BJ (cell line): ENCODE data around the gene HSD11B1. TPM values are rescaled to one million over a fixed set of nuclear protein-coding genes. Genes with fewer than 3 reads are reported as not detected.

Experiments
- CTCF ChIA-PET: fragments of 350-600 bp; formaldehyde crosslinking; extraction: SDS; loops from one replicate; lab custom pipeline; 2021; ENCODE audit warnings: antibody characterized with exemption, inconsistent platforms; lab: Yijun Ruan, JAX
- POLR2A ChIA-PET: fragments of 300-600 bp; sonication (Branson Sonifier 250); formaldehyde crosslinking; extraction: SDS; loops from one replicate; lab custom pipeline; 2021; ENCODE audit warnings: antibody characterized with exemption; lab: Charles Lee
- DNase-seq: peaks from one replicate; pipeline ENCODE4 v3.0.0-alpha.2; 2011; ENCODE audit warnings: low read depth
- H3K27me3 ChIP-seq: 2 replicates; pipeline ENCODE4 v1.6.0; 2011; ENCODE audit warnings: low read length; ENCODE audit not compliant: control insufficient read depth, insufficient read depth
- H3K36me3 ChIP-seq: 2 replicates; pipeline ENCODE4 v1.5.1; 2011; ENCODE audit warnings: low read length; ENCODE audit not compliant: control insufficient read depth, insufficient read depth
- H3K4me3 ChIP-seq: 2 replicates; pipeline ENCODE4 v1.5.1; 2011; ENCODE audit warnings: low read depth, mild to moderate bottlenecking, control low read depth, low read length
- polyA minus RNA-seq: library from RNA; depleted of rRNA, polyadenylated mRNA; stranded (reverse); fragments of >200 nt; gene quantifications from 2 replicates; pipeline ENCODE4 v1.2.3, GENCODE V29; 2011; rRNA and poly(A)+ RNA removed
- polyA plus RNA-seq: library from polyadenylated mRNA; depleted of rRNA; stranded (reverse); fragments of >200 nt; gene quantifications from 2 replicates; pipeline ENCODE4 v1.2.3, GENCODE V29; 2011; rRNA removed
- TF ChIP-seq, protein P1 (sequence below): IDR thresholded peaks from 2 replicates; pipeline ENCODE4 v1.5.1; 2011; ENCODE audit warnings: low read depth, mild to moderate bottlenecking, control low read depth, inconsistent platforms, low read length, moderate library complexity; ENCODE audit not compliant: insufficient read depth

The HSD11B1 gene
- 0.15 and 0.16 TPM in 2 replicates for polyA plus RNA-seq
- not detected in 2 replicates for polyA minus RNA-seq

GRCh38 chr1:209704584-209704983, at the start of gene HSD11B1:
Gene HSD11B1 (plus strand): TSS chr1:209704846. CDS start chr1:209704943, 97 bp downstream.
- H3K36me3 ChIP-seq, result no peaks in the 10 kb centered on the region
- TF ChIP-seq, protein P1, sequence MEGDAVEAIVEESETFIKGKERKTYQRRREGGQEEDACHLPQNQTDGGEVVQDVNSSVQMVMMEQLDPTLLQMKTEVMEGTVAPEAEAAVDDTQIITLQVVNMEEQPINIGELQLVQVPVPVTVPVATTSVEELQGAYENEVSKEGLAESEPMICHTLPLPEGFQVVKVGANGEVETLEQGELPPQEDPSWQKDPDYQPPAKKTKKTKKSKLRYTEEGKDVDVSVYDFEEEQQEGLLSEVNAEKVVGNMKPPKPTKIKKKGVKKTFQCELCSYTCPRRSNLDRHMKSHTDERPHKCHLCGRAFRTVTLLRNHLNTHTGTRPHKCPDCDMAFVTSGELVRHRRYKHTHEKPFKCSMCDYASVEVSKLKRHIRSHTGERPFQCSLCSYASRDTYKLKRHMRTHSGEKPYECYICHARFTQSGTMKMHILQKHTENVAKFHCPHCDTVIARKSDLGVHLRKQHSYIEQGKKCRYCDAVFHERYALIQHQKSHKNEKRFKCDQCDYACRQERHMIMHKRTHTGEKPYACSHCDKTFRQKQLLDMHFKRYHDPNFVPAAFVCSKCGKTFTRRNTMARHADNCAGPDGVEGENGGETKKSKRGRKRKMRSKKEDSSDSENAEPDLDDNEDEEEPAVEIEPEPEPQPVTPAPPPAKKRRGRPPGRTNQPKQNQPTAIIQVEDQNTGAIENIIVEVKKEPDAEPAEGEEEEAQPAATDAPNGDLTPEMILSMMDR, result no peak
- peak; percentile 19 for DNase-seq
- H3K27me3 ChIP-seq, result peaks cover 6% of the 10 kb centered on the region; the same call in 1 of the 2 replicates
- ChIA-PET CTCF (interaction anchor here (0.7 to 3.2 kb wide), 6 partner anchors 16 to 138 kb away, joined by 3 to 11 read pairs (median 3); no protein-coding TSS in a partner anchor), POLR2A (no interaction called here)
- no peak within 1 kb of the TSS for H3K4me3 ChIP-seq

DNA sequence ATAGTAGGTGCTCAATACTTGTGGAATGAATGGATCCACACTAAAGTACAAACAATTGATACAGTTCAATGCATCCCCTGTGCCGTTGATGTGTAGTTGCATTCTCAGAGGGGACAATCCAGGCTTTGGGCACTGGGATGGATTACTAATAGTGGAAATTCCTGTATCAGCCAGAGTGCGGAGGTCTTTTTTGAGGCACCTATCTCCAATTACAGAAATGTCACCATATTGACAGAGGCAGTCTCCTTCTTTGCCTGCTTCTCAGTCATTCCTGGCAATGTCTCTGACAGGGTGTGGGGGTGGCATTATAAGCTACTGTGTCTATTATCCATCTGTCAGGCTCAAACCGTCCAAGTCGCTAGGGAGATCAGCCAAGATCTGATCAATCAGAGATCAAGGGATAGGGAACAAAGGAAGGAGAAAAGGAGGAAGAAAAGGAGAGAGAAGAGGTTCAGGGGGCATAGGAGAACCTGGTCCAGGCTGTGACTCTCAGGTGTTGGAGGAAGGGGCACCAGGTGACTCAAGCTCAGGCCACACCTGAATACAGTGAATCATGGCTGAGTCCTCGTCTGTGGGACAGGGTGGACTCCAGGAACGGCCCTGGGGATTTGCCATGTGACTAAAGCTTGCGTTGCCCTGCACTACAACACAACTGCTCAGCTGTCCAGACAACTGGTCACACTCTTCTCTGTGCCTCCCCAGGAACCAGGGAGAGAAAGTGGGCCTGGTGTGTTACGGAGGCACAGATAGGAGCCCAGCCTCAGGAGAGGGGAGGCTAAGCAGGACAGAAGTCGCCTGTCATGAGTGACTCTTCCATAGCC, 49.0 kb upstream of the HSD11B1 start:
- DNase-seq, result no peak
- Histone ChIP-seq H3K36me3 (no peaks in the 10 kb centered on the region), H3K27me3 (no peaks in the 10 kb centered on the region; the same call in 1 of the 2 replicates), H3K4me3 (no peak overlapping the region)
- TF ChIP-seq, protein P1, result no peak
- POLR2A ChIA-PET, result no interaction called here
- CTCF ChIA-PET, result interaction anchor here (0.6 to 1.1 kb wide), 2 partner anchors 86 to 172 kb away, joined by 3 to 4 read pairs; partner anchors contain the start of gene UTP25

DNA sequence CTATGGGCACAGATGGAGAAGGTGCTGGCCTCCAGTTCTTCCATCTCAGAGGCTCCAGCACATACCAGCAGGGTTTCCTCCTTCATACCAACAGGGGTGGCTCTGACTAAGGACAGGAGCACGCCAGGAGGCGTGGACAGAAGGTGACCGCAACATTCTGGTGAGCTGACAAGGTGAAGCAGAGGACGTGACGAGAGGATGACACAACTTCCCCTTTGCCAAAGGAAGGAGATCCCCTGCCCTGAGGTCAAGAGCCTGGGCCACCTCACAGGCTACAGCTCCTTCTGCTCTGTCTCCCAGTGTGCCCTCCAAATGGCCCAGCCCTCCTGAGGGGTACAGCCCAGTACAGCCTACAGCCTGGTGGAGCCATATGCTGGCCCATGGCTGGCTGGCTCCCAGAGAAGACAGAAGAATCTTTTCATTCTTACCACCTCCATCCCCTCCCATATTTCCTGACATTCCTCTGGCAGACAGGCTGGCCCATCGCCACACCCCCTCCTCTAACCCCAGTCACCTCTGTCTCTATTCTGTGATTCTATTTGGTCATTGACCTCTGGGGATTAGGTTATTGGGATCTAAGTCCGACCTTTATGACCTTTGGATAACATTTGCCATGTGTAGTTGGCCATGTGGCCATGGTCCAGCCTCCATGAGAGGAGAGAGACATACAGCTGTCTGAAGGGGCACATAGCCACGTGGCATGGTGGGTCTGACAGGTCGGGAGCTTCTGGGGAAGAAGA, 47.3 kb upstream of the HSD11B1 start:
- CTCF ChIA-PET, result no interaction called here
- H3K36me3 ChIP-seq, result no peaks in the 10 kb centered on the region
- TF ChIP-seq, protein P1, result no peak
- POLR2A ChIA-PET, result no interaction called here
- DNase-seq, result no peak
- H3K4me3 ChIP-seq, result no peak overlapping the region
- no peaks in the 10 kb centered on the region; the same call in 1 of the 2 replicates for H3K27me3 ChIP-seq

DNA sequence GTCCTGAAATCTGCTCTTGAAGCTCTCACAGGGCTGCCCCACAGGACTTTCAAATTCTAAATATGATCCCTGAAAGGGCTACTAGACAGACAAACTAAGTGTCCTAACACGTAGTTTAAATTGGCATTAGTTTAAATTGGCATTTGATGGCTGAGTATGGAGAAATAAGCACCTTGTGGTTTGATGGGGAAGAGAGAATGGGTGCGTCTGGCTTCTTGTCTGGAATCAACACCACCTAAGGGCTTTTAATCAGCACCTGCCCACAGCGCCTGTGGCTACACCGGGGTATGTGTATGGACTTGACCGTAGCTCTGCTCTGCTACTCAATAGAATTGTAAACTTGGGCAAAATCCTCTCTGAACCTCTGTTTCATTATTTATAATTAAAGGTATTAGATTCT, 46.7 kb upstream of the HSD11B1 start:
- H3K27me3 ChIP-seq, result no peaks in the 10 kb centered on the region; the same call in 1 of the 2 replicates
- no peak for DNase-seq
- no peaks in the 10 kb centered on the region for H3K36me3 ChIP-seq
- no peak overlapping the region for H3K4me3 ChIP-seq
- TF ChIP-seq, protein P1, result no peak
- CTCF ChIA-PET, result no interaction called here
- POLR2A ChIA-PET, result no interaction called here

DNA sequence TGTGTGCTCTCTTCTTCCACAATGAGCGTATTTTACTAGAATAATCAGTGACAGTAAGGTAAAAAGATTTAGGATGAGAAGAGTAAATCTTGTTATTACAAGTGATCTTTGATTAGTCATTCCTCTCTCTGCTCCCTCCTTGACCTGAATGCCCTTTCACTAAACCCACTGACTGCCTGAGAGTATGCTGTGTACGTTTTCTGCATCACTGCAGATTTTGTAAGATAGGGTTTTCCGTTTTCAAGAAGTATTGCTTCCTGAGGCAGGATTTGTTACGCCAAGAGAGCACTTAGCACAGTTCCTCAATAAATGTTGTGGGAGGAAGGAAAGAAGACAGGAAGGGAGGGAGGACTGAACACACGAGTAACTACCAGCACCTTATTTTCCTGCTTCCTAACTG, 44.7 kb upstream of the HSD11B1 start:
- no peak overlapping the region for H3K4me3 ChIP-seq
- no peaks in the 10 kb centered on the region for H3K36me3 ChIP-seq
- TF ChIP-seq, protein P1, result no peak
- POLR2A ChIA-PET, result no interaction called here
- CTCF ChIA-PET, result interaction anchor here (0.6 kb wide), 1 partner anchor 157 kb away, joined by 3 read pairs; no protein-coding TSS in a partner anchor
- no peak for DNase-seq
- H3K27me3 ChIP-seq, result peaks cover 2% of the 10 kb centered on the region
